NCI-H1436 treated with DMSO at 0.1 percent for 48 hours (cell line): ENCODE data around the gene FBXO30.

Experiments
- DNase-seq: peaks from one replicate; lab custom pipeline; 2025; lab: John Stamatoyannopoulos, UW

The FBXO30 gene

DNA sequence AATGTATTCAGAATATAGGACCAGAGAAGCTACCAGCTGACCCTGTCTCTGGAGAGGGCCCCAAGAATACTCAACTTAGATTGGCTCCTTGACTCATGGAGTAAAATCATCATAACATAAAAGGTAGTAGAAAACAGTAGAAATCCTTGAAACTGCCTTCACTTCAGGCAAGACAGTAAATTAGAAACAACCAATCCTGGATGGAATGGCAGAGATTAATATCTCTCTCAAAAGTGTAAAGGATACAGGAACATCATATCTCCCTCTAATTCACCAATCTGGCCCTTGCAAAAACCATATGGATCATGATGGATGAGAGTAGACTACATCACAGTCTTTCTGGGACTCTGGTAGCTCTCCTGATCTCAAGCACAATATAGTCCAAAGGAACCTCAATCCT lies 58.9 kb downstream of the FBXO30 start:
- DNase-seq = no peak

GRCh38 chr6:145752638-145753037 lies 62.0 kb downstream of the FBXO30 start:
- no peak for DNase-seq

DNA sequence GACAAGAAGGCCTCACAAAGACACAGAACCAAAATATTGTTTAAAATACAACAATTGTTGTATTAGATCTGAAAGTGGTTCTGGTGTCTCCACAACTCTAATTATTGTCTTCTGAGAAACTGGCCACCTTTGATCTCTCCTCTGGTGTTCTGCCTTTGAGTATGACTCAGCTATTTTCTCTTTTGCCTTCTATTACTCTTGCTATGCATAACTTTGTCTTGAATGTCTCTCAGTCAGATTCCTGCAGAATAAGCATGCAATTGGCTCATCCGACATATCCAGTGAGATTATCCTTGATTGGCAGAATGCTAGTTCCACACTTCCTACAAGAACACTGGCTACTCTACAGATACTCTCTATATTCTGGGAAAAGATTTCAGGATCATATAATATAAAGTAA lies 65.0 kb downstream of the FBXO30 start:
- DNase-seq = no peak

- no peak for DNase-seq
Measured at GRCh38 chr6:145745861-145746260, 68.7 kb downstream of the FBXO30 start.

GRCh38 chr6:145744619-145745018 lies 70.0 kb downstream of the FBXO30 start:
- no peak for DNase-seq
